GM21526 (cell line): Measurements from ENCODE around the gene MSL1.

Source experiments
- ATAC-seq: cut with Tn5 transposase; IDR thresholded peaks from one replicate; pipeline ENCODE4 v1.9.1; 2021; ENCODE audit warnings: moderate library complexity; ENCODE audit not compliant: unreplicated experiment, low FRiP score

Gene MSL1

DNA sequence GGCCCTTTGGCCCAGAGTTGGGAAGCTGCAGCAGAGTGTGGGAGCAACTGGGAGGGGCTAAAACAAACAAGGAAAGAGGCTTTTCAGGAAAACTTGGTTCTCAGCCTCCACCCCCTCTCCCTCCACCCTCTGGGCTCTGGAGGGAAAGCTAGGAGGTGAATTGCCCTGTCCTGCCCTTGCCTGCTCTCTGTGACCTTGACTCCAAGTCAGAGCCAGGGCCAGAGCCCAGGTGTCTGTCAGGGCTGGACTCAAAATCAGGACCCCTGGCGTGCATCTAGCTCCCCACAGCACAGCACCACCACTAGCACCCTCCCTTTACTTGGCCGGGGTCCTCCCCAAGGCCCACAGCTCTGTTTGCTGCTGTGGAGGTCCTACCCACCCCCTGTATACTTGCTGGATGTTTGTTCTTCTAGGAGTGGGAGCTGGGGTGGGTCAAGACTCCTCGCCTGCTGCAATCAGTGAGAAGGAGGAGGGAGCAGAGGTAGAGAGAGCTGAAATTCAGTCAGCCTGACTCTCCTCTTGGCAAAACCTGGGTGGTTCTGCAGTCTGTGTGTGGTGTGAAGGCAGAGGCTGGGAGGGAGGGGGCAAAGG is 18.6 kb upstream of the MSL1 start:
- no peak for ATAC-seq

DNA sequence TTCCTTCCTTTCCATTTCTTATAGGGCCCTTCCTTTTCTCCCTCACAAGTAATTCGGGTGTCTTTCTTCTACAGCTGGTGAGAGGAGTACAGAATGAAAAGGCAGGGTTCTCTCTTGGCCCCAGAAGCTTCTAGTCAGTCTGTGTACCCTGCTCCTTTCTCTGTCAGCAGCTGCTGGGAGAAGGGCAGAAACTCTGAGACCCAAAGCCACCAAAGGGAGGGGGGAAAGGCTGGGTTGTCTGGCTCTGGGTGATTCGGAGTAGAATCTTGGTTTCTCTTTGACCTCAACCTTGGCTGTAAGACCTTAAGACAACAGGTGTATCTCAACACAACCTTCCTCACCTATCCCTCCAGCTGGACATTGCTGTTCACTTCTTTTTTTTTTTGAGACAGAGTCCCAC is 18.1 kb upstream of the MSL1 start:
- ATAC-seq = no peak

DNA sequence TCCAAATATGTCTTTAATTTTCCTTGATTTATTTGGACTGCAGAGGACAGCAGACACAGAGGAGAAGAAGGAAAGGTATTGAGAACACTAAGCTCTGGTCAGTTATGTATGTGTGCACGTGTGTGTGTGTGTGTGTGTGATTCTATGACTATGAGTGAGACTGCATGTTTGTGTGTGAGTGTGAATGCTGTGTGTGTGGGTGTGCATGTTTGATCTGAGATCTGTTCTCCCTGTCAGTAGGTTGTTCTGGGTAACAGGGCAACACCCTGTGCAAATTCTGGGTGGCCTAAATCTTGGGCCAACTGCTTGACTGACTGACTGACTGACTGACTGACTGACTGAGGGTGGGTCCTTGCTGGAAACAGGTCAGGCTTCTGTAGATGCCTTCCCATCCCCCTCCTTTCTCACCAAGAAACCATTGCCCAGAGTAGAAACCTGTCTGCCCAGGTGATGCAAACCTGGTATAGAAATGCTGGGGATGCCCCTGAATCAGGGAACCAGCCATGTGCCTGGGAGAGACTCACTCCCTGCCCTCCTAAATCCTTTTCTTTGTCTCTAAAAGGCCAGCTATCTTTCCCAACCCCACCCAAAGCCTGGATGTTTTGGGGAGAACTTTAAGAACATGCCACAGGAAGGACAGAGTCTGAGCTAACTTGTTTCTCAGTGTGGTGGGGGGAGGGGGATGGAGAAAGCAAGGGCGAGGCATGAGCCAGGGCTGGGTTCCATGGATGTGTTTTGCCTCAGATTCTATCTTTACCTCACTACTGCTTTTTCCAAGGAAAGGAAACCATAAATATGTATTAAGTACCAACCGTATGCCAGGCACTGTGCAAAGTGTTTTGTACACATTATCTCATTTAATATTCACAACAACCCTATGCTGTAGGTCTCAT is 16.9 kb upstream of the MSL1 start:
- ATAC-seq = no peak

DNA sequence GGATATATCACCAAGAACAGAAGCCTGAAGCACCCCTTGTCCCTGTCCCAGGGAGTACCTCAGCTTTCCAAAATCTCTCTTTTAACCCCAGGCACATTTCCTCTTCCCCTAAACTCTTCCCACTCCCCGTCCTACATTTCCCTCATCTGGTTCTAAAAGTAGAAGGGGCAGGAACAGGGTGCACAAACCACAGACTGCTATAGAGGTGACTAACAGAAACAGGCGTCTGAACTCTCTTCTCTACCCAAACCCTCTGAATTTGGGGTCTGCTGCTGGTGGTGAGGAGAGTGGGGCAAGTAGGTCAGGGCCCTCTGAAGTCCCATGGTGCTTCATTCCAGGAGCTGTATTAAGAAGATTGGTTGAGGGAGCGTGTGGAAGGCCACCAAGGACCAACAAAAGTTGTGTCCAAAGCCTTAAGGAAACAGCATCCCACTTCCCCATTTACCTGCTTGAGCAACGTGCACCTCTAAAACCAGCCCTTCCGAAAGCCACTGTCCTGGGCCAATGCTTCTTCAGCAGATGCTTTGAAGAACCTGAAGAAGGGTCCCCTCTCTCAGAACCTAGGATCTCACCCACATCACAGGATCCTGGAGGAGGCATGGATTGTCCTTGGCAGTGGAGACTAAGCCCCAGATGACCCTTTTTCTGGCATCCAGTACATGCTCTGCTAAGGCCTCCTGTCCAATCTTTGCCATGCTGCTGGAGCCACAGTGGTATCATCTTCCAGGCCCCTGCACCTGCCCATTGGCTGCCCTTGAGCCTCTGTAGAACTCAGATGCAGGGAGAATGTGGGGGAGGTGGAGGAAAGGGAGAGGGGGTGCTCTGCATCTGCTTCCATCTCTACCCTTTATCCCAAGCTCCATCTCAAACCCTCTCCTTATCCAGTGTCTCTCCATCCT is 15.7 kb upstream of the MSL1 start:
- ATAC-seq = no peak

DNA sequence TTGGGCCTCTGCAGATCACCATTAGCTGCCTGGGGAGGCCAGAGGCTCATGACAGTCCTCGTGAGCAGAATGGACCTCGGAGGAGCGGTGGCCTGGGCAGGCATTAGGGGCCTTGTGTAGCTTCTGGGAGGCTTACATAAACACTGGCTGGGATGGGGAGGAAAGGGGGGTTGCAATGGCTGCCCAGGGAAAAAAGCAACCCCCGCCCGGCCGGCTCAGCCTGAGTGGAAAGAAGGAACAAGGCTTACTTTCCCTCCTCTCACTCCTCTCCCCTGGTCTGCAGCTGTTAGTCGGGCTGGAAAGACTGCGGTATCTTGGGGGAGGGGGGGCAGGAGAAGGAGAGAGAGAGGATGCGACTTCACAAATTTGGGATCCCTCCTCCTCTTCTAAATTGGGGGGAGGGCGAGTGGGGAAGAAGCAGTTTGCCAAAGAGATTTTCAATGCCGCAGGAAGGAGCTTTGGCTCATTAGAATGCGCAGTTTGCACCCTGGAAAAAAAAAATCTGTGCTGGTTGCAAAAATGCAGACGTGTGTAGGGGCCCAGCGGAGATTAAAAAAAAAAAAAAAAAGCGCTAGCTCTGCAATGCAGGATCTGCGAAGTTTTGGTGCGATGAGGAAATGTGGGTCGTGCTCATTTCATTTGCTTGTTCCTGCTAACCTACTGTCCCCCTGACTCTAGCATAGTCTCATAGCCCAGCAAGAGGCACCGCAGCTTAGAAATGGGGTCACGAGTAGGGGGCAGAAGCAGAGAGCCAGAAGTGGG is 14.8 kb upstream of the MSL1 start:
- ATAC-seq = no peak

DNA sequence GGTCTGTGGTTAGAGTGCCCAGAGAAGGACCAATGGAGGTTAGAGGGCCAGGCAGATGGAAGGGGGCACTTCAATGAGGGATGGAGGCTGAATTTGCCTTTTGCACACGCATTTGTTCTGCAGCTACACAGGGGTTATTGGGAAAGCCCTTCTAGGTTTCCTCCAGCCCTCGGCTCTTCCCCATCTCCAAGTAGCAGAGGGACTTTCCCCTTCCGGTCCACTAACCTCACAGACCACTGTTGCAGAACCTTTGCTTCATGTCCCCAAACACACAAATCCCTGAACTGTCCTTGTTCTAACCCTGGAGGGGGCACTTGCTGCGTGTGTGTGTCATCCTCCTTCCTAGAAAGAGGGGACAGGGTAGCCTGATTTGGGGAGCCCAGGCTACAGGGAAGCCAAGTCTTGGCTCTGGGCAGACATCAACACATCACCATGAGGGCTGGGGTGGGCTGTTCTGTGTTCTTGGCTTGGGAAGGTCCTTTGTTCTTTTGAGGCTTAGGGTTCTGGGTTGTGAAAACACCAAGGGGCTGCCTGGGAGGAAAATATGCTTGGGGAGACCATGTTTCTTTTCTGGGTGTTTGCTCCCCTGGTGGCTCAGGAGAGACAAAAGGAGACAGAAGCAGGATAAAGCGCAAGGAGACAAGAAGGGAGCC is 14.1 kb upstream of the MSL1 start:
- ATAC-seq = no peak

DNA sequence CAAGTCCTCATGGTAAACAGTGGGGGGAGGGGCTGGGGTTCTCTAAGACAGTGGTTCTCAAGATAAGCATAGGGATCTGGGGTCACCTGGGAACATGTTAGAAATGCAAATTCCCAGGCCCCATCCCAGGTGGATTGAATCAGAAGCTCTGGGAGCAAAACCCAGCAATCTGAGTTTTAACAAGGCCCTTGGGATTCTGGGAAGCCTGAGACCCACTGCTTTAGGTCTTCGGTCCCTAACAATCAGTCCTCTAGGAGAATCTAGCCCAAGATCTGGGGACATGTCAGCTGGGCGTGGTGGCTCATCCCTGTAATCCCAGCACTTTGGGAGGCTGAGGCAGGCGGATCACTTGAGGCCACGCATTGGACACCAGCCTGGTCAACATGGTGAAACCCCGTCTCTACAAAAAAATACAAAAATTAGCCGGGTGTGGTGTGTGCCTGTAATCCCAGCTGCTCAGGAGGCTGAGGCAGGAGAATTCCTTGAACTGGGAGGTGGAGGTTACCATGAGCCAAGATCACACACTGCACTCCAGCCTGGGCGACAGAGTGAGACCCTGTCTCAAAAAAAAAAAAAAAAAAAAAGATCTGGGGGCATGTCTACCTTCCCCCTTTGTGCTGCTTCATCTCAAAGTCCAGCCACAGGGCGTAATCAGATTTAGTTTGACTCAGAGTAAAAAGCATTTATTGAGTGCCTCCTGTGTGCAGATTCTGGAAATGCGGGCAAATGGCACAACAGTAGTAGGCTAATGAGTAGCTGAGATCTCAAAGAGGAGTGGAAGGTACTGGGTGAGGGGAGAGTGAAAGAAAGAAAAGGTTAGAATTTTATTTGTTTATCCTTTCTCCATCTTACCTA is 12.6 kb upstream of the MSL1 start:
- ATAC-seq = no peak

DNA sequence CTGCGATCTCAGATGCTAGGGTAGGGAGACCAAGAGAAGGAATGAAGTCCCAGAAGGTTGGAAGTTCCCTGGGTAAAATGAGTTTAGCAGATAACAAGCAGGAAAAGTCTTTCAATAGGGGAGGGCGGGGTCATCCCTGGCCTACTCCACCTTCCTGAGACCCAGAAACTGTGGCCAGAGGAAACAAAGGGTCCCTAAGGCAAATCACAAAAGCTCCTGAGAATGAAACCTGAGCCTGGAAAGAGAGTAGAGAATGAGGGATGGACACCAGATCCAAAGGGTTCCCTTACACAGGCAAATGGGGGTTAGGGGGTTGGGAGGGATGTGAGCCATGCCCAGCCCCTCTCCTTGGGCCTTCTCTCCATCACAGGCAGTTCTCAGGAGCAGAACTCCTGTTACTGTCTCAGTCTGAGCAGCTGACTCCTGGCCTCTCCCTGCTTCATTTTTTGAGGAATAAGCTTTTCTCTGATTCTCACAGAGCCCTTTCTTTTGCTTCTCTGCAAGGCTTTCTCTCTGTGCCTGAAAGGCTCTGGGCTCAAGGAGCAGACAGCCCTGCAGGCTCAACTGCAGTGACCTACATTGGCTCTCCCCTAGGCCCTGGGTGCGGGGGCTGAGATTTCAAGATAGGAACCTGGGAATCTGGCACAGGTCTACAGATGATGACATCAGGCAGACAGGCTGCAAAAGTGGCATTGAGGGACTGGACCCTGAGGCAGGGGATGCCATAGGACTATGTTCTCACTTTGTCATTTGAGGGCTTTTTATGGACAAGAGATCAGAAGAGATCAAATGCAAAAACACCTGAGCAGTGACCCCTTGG is 11.5 kb upstream of the MSL1 start:
- no peak for ATAC-seq

DNA sequence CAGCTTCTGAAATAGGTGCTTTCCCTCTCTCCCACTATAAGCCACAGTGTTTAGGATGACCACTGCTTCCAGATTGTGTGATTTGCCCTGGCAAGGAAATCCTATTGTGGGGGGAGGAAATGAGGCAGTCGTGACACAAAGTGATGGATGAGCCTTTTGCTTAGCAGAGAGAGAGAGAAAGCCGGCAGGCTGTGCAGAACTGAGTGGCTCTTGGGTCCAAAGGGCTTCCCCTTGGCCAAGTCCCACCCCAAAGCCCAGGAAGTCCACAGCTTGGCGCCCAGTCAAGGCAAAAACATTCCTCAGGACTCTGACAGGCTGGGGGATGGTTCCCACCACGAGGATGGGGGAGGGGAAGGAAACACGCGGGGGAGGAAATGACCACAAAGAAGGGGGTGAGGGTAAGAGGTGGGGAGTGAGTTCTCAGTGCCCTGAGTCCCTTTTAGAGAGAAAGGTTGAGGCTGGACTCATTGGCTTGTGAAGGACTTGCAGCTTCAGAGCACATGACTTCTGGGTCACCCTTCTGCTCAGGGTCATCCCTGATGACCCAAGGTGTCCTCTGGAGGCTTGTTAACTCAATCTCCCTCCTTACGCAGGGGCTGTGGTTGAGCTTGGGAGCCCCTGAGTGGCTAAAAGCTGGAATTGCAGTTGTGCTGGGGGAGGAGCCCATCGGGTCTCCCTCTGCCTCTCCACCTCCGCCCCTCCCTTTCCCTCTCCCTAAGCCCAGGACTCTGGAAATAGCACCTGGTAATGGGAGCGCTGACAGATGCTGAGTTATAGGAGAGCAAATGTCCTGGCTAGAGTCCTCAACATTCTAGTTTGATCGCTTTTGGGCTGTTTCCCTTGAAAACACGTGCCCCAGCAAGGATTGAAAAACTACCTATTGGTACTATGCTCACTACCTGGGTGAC is 10.3 kb upstream of the MSL1 start:
- no peak for ATAC-seq

DNA sequence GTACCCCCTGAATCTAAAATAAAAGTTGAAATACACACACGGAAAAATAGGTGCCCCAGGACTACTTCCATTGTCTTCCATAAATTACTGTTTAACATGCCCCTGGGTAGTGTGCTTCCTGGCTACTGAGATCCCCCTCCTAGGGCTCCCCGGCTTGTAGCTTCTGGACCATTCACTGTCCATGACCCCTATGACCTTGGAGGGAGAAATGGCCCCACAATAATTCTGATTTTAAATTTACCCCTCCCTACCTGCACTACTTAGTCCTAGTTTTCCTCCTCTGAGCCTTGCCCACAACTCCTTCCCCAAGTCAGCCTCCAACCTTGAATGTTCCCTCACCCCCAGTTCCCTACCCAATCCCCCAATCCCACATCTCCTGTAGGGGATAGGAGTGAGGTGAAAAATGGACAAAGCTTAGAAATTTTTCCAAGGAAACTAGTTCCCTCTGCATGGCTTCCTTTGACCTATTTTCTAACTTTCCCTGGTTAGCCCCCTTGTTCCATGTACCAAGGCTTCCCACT is 9.5 kb upstream of the MSL1 start:
- no peak for ATAC-seq

DNA sequence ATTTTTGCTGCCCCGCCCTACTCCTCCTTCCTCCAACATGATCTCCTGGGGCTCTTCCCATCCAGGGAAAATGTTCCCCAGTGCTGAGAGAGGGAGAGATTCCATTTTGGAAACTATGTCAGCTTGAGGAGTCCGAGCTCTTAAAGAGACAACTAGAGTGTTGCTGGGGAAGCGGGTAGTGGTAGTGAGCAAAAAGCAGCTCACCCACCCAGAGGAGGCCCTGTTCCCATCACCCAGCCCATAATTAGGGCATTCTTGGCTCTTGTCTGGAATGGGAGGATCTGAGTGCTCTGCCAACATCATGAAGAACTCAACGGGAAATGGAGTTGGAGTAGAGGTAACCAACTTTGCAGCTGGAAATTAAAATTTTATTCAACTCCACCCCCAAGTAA is 9.1 kb upstream of the MSL1 start:
- no peak for ATAC-seq

DNA sequence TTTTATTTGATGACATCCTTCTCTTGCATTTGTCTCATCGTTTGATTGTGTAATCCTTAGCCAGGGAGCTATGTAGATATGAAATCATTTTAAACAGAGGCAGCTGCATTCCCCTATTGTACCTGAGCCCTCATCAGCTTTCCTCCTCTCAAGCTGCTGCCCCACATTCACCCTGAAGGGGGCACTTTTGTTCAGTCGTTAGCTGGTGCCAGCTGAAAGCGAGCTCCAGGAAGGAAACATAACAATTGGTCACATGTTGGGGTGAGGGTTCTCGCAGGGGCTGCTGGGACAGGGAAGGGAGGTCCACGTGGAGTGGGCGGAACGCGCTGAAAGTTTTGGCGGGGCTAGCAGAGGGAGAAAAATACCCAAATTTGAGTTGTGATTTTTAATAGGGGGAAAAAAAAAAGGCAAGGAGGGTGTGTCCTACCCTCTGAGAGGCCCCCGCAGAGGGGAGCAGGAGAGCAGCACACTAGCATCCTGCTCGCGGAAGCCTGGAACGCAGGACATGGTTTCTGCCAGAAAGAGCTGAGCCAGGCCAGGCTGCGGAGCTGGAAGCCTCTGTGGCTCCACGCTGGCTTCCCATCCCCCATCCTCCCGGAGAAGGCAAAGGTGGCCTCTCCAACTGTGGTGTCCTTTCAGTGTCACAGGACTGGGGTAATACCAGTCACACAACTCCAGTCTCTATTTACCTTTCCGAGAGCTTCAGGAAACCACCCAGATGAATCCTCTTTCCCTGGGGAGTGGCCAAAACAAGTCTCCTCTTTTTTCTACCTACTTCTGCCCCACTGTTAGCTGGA is 8.5 kb upstream of the MSL1 start:
- ATAC-seq = peak; percentile 71

DNA sequence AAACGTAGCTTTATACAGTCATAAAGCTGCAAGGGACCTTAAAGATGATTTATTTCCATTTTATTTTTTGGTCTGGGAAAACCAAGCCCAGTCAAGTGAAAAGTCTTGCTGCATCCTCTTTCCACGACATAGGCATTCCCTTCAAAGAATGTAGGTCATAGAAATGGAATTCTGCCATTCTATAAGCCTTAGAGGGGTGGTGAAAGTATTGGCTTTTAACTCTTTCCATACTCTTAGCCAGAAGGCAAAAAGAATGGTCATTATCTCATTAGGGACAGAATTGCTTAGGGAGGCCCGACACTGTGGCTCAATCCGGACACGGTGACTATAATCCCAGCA is 7.9 kb upstream of the MSL1 start:
- ATAC-seq = no peak

DNA sequence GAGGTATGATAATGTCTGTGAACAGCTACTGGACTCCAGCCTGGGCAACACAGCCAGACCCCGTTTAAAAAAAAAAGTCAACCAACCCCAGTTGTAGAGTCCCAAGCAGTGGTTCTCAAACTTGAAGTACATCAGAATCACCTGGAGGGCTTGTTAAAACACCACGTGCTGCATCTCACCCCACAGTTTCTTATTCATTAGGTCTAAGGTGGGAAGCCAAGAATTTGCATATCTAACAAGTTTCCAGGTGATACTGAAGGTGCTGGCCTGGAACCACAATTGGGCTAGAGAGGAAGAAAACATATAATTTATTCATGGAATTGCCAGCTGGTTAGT is 6.7 kb upstream of the MSL1 start:
- no peak for ATAC-seq

DNA sequence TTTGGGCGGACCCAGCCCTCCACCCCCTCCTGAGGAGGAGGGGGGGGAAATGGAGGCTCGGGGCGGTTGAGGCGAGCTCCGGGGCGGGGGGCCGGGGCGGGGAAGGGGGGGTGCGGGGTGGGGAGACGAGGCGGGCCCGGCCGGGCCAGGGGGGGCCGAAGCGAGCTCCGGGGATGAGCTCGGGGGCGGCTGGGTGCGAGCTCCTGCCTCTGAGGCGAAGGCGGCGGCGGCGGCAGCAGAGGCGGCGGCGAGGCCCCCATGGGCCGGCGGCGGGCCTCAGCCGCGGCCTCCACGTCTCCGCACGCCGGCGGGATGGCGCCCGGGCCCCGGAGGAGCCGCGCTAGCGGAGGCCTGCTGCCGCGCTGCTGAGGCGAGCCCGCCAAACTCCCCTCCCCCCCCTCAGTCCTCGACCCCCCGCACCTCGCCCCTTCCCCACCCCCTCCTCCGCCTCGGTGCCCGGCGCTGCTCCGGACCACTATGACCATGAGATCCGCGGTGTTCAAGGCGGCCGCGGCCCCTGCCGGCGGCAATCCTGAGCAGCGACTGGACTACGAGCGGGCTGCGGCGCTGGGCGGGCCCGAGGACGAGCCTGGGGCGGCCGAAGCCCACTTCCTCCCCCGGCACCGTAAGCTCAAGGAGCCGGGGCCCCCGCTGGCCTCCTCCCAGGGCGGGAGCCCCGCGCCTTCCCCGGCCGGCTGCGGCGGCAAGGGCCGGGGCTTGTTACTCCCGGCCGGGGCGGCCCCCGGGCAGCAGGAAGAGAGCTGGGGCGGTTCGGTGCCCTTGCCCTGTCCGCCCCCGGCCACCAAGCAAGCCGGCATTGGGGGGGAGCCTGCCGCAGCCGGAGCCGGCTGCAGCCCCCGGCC is 596 bp downstream of the MSL1 start:
- ATAC-seq = no peak
